Neural progenitor cell (in vitro differentiated cells): ENCODE results near the gene TMCC3. TPM values are rescaled to one million over a fixed set of nuclear protein-coding genes. Genes with fewer than 3 reads are reported as not detected.

Experiments used
- DNase-seq: peaks from one replicate; pipeline ENCODE4 v3.0.0-alpha.2; 2016; ENCODE audit warnings: low spot score
- H2AFZ ChIP-seq: fragments of 200-600 bp; sonication (generic); replicated peaks from 2 replicates; pipeline ENCODE4 v1.6.1; 2016; ENCODE audit warnings: antibody characterized with exemption
- H3F3A ChIP-seq: fragments of 200-600 bp; sonication (generic); 2 replicates; pipeline ENCODE4 v1.6.1; 2016; ENCODE audit warnings: antibody characterized with exemption, low read depth
- H3K27ac ChIP-seq: fragments of 200-600 bp; sonication (generic); 2 replicates; pipeline ENCODE4 v1.5.1; 2016; ENCODE audit warnings: mild to moderate bottlenecking
- H3K27me3 ChIP-seq: fragments of 200-600 bp; sonication (generic); 2 replicates; pipeline ENCODE4 v1.6.1; 2016; ENCODE audit warnings: mild to moderate bottlenecking, moderate library complexity
- H3K36me3 ChIP-seq: fragments of 200-600 bp; sonication (generic); 2 replicates; pipeline ENCODE4 v1.5.1; 2016
- H3K4me1 ChIP-seq: fragments of 200-600 bp; sonication (generic); 2 replicates; pipeline ENCODE4 v1.6.1; 2016; ENCODE audit warnings: mixed run types
- H3K4me2 ChIP-seq: fragments of 200-600 bp; sonication (generic); 2 replicates; pipeline ENCODE4 v1.6.1; 2016
- H3K4me3 ChIP-seq: fragments of 200-600 bp; sonication (generic); 2 replicates; pipeline ENCODE4 v1.5.1; 2016
- H3K79me2 ChIP-seq: fragments of 200-600 bp; sonication (generic); 2 replicates; pipeline ENCODE4 v1.6.1; 2016; ENCODE audit warnings: low read depth
- H3K9ac ChIP-seq: fragments of 200-600 bp; sonication (generic); 2 replicates; pipeline ENCODE4 v1.6.1; 2016
- H3K9me3 ChIP-seq: fragments of 200-600 bp; sonication (generic); 2 replicates; pipeline ENCODE4 v1.5.1; 2016; ENCODE audit warnings: low read depth
- H4K20me1 ChIP-seq: fragments of 200-600 bp; sonication (generic); 2 replicates; pipeline ENCODE4 v1.6.1; 2016; ENCODE audit warnings: low read depth
- H3K27ac Mint-ChIP-seq: 3 replicates; pipeline ENCODE4 v1.8.0; 2021; ENCODE audit warnings: mixed read lengths
- H3K27me3 Mint-ChIP-seq: 2 replicates; pipeline ENCODE4 v1.8.0; 2022; ENCODE audit warnings: low read depth, mild to moderate bottlenecking, inconsistent platforms, moderate library complexity, mixed read lengths; ENCODE audit not compliant: insufficient read depth
- H3K36me3 Mint-ChIP-seq: 3 replicates; pipeline ENCODE4 v1.8.0; 2021; ENCODE audit warnings: mixed read lengths
- H3K4me1 Mint-ChIP-seq: 3 replicates; pipeline ENCODE4 v1.8.0; 2021; ENCODE audit warnings: mixed read lengths
- H3K4me3 Mint-ChIP-seq: 3 replicates; pipeline ENCODE4 v1.8.0; 2021; ENCODE audit warnings: mild to moderate bottlenecking, moderate library complexity, mixed read lengths
- H3K9me3 Mint-ChIP-seq: 3 replicates; pipeline ENCODE4 v1.8.0; 2020; ENCODE audit warnings: mixed read lengths
- CTCF ChIP-seq: fragments of 200-600 bp; sonication (generic); IDR thresholded peaks from 2 replicates; pipeline ENCODE4 v1.5.1; 2017; ENCODE audit warnings: antibody characterized with exemption, mild to moderate bottlenecking
- EZH2 ChIP-seq: fragments of 200-600 bp; sonication (generic); IDR thresholded peaks from 2 replicates; pipeline ENCODE4 v1.6.1; 2017; ENCODE audit warnings: antibody characterized with exemption, mild to moderate bottlenecking, moderate library complexity
- EZH2phosphoT487 ChIP-seq: fragments of 200-600 bp; sonication (generic); IDR thresholded peaks from 2 replicates; pipeline ENCODE4 v1.6.1; 2017; ENCODE audit warnings: antibody characterized with exemption
- total RNA-seq: library from RNA; depleted of rRNA; stranded (reverse); fragments of >200 nt; gene quantifications from 2 replicates; pipeline ENCODE4 v1.2.3, GENCODE V29; 2015; ENCODE audit warnings: low replicate concordance

Gene TMCC3
- total RNA-seq, 1 donor from 2014 or later: 9.5 TPM

GRCh38 chr12:94597268-94597667 lies 53.1 kb downstream of the TMCC3 start:
- Histone ChIP-seq H3K27me3 (no peaks in the 10 kb centered on the region), H4K20me1 (no peaks in the 10 kb centered on the region), H3K27ac (no peak overlapping the region), H3K9ac (no peak overlapping the region), H2AFZ (no peak overlapping the region), H3K79me2 (no peaks in the 10 kb centered on the region), H3K4me2 (no peak overlapping the region), H3K4me3 (no peak overlapping the region), H3F3A (no peaks in the 10 kb centered on the region), H3K36me3 (no peaks in the 10 kb centered on the region), H3K9me3 (no peaks in the 10 kb centered on the region), H3K4me1 (no peaks in the 10 kb centered on the region)
- no peak for DNase-seq
- no peaks in the 10 kb centered on the region for H3K9me3 Mint-ChIP-seq
- H3K27ac Mint-ChIP-seq: no peak overlapping the region
- no peaks in the 10 kb centered on the region for H3K27me3 Mint-ChIP-seq
- H3K4me1 Mint-ChIP-seq: peaks cover 3% of the 10 kb centered on the region
- TF ChIP-seq EZH2phosphoT487 (no peak), EZH2 (no peak), CTCF (no peak)
- H3K36me3 Mint-ChIP-seq: no peaks in the 10 kb centered on the region
- H3K4me3 Mint-ChIP-seq: no peak overlapping the region

GRCh38 chr12:94596596-94596995 lies 53.8 kb downstream of the TMCC3 start:
- Histone ChIP-seq H3K27ac (no peak overlapping the region), H3K4me2 (no peak overlapping the region), H3K9ac (no peak overlapping the region), H3K4me3 (no peak overlapping the region), H3K4me1 (no peaks in the 10 kb centered on the region), H4K20me1 (no peaks in the 10 kb centered on the region), H3K9me3 (no peaks in the 10 kb centered on the region), H2AFZ (no peak overlapping the region), H3F3A (no peaks in the 10 kb centered on the region), H3K79me2 (no peaks in the 10 kb centered on the region), H3K27me3 (no peaks in the 10 kb centered on the region), H3K36me3 (no peaks in the 10 kb centered on the region)
- Mint-ChIP-seq H3K4me1 (peaks cover 3% of the 10 kb centered on the region), H3K9me3 (no peaks in the 10 kb centered on the region), H3K4me3 (no peak overlapping the region), H3K27ac (no peak overlapping the region), H3K36me3 (no peaks in the 10 kb centered on the region), H3K27me3 (no peaks in the 10 kb centered on the region)
- no peak for DNase-seq
- no peak for TF ChIP-seq EZH2phosphoT487
- TF ChIP-seq EZH2: no peak
- TF ChIP-seq CTCF: no peak

- Histone ChIP-seq H3K27ac (no peak overlapping the region), H4K20me1 (no peaks in the 10 kb centered on the region), H3K4me3 (no peak overlapping the region), H3K79me2 (no peaks in the 10 kb centered on the region), H3K27me3 (peaks cover 6% of the 10 kb centered on the region), H3K36me3 (no peaks in the 10 kb centered on the region), H3K4me2 (no peak overlapping the region), H2AFZ (no peak overlapping the region), H3F3A (peaks cover 8% of the 10 kb centered on the region), H3K9ac (no peak overlapping the region), H3K4me1 (peaks cover 9% of the 10 kb centered on the region), H3K9me3 (no peaks in the 10 kb centered on the region)
- H3K27me3 Mint-ChIP-seq: no peaks in the 10 kb centered on the region
- H3K4me1 Mint-ChIP-seq: peaks cover 10% of the 10 kb centered on the region
- DNase-seq: no peak
- no peak overlapping the region for H3K27ac Mint-ChIP-seq
- H3K4me3 Mint-ChIP-seq: no peak overlapping the region
- no peaks in the 10 kb centered on the region for H3K9me3 Mint-ChIP-seq
- TF ChIP-seq CTCF (no peak), EZH2 (no peak), EZH2phosphoT487 (no peak)
- H3K36me3 Mint-ChIP-seq: no peaks in the 10 kb centered on the region
Observed at GRCh38 chr12:94595152-94595551, 55.2 kb downstream of the TMCC3 start.
